Small intestine (tissue), 7 donors: ENCODE measurements around the gene ADGRL1. TPM values are rescaled to one million over a fixed set of nuclear protein-coding genes. Genes with fewer than 3 reads are reported as not detected.
"Not testable (repeated sequence)": the region's sequence is repeated elsewhere in the genome, so short reads cannot be mapped to it uniquely, and the experiment has no call there.

ENCODE experiments used
- DNase-seq, 2 donors: peaks; one replicate each; pipeline versions ENCODE4 v3.0.0 to v3.0.0-alpha.2; 2013
- FAIRE-seq: peaks from 2 replicates; lab custom pipeline; 2012; peaks lifted over from hg19 to GRCh38; lab: Jason Lieb, UNC
- H3K27ac ChIP-seq, 3 donors: one replicate each; pipeline ENCODE4 v1.5.1; 2013; ENCODE audit warnings: low read length in 2 of 3, mild to moderate bottlenecking in 2 of 3, control low read depth in 1 of 3, inconsistent platforms in 1 of 3, low read depth in 1 of 3, moderate library complexity in 1 of 3
- H3K27me3 ChIP-seq, 3 donors: one replicate each; pipeline ENCODE4 v1.6.1; 2013; ENCODE audit warnings: low read length in 3 of 3, inconsistent platforms in 1 of 3; ENCODE audit not compliant: control insufficient read depth in 3 of 3, insufficient read depth in 3 of 3
- H3K36me3 ChIP-seq, 3 donors: one replicate each; pipeline ENCODE4 v1.6.1; 2013; ENCODE audit warnings: low read length in 3 of 3, inconsistent platforms in 1 of 3, low read depth in 1 of 3, mild to moderate bottlenecking in 1 of 3, moderate library complexity in 1 of 3; ENCODE audit not compliant: control insufficient read depth in 3 of 3, insufficient read depth in 2 of 3
- H3K4me1 ChIP-seq, 3 donors: one replicate each; pipeline ENCODE4 v1.6.1; 2013; ENCODE audit warnings: low read length in 2 of 3, inconsistent platforms in 1 of 3, low read depth in 1 of 3, mild to moderate bottlenecking in 1 of 3, moderate library complexity in 1 of 3; ENCODE audit not compliant: control insufficient read depth in 3 of 3, insufficient read depth in 2 of 3
- H3K4me3 ChIP-seq, 3 donors: one replicate each; pipeline ENCODE4 v1.5.1; 2013; ENCODE audit warnings: low read length in 3 of 3, control low read depth in 1 of 3, inconsistent platforms in 1 of 3, low read depth in 1 of 3, mild to moderate bottlenecking in 1 of 3, moderate library complexity in 1 of 3
- H3K9me3 ChIP-seq, 2 donors: one replicate each; pipeline ENCODE4 v1.6.1; 2013; ENCODE audit warnings: low read depth in 1 of 2, low read length in 1 of 2; ENCODE audit not compliant: control insufficient read depth in 2 of 2, insufficient read depth in 1 of 2
- WGBS, 3 donors: extraction: QIAGEN DNeasy Blood & Tissue Kit; methylation state at CpG; one replicate each; pipeline ENCODE4 v1.1.7; 2013; 5-methylcytosine and 5-hydroxymethylcytosine counted together
- polyA plus RNA-seq, 4 donors: library from polyadenylated mRNA; stranded (reverse) in 3 of 4; unstranded in 1 of 4; fragments of 200-250 nt in 3 of 4; fragments of 120-200 nt in 1 of 4; gene quantifications; one replicate each; pipeline versions ENCODE4 v1.2.1 to v1.2.3, GENCODE V29; 2013
- donor health status: healthy with polysubstance abuse.
- donor health status: control.
- donor health status: control.
- donor health status: Bipolar disorder and iron deficiency.
- donor health status: healthy.

ADGRL1 gene
- polyA plus RNA-seq, 4 donors, result 11.1 to 22.7 (median 15.7) TPM

DNA sequence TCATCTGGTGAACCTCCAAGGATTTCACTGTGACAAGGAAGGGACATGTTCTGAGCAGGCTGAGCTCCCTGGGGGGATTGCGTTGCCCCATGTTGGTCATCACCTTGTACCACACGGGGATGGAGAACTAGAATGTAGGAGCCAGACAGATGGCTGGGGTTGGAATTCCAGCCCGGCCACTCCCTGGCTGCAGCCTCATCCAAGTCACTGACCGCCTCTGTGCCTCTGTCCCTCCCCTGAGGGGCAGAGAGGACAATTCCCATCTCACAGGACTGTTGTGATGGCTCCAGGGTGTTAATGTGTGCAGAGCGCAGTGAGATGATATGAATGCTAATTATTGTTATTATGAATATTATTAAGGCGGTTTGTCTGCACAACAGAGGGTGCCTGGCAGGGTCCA, 24.1 kb downstream of the ADGRL1 start:
- Histone ChIP-seq H3K36me3 (peaks cover 0 to 33% (median 0%) of the 10 kb centered on the region in 3 donors), H3K4me1 (no peaks in the 10 kb centered on the region), H3K27ac (no peak overlapping the region), H3K27me3 (no peaks in the 10 kb centered on the region), H3K4me3 (no peak overlapping the region), H3K9me3 (no peaks in the 10 kb centered on the region)
- FAIRE-seq (no peak), DNase-seq (no peak)
- WGBS, 3 donors, result 92 to 98% (median 93%) methylated on average over 6 of the region's 6 CpGs

DNA sequence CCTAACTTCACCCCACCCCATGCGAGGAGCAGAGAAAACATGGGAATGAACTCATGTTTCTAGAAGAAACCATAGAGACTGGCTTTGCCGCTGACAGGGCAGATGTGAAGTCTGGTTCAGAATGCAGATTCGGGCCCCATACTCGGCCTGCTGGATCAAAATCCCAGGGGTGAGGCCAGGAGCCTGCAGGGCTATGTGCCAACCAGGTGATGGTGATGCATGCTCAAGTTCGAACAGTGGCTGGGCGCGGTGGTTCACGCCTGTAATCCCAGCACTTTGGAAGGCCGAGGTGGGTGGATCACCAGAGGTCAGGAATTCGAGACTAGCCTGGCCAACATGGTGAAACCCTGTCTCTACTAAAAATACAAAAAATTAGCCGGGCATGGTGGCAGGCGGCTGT, 24.8 kb downstream of the ADGRL1 start:
- not testable (repeated sequence) for H3K27ac ChIP-seq, H3K4me1 ChIP-seq, H3K27me3 ChIP-seq, H3K9me3 ChIP-seq, H3K4me3 ChIP-seq, FAIRE-seq
- peaks cover 0 to 41% (median 0%) of the 10 kb centered on the region in 3 donors for H3K36me3 ChIP-seq
- WGBS, 3 donors, result 66 to 87% (median 71%) methylated on average over 11 to 12 of the region's 12 CpGs
- peak in 1 of 2 donors; percentile 20 for DNase-seq

DNA sequence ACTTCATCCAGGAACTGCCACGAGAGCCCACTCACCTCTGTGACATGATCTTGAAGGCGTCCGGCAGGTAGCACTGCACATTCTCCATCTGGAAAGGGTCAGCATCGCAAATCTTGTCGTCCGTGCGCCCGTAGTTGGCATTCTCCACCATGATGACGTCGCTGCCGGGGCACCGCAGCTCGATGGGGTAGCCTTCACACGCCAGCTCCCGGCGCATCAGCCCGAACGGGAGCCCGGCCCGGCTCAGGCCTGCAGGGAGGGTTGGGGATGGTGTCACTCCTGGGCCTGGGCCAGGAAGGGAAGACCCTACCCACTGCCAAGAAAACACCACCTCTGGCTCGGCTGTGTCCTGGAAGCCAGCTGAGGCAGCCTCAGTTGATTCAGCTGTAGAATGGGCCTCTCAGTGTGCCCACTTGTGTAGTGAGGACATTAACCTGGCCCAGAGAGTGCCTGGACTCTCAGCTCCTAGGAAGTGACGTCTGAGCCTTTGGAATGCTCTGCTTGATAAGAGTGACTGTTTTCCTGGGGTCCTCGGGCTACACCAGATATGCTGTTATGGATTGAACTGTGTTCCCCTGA, 28.4 kb downstream of the ADGRL1 start:
- H3K4me3 ChIP-seq, result no peak overlapping the region
- FAIRE-seq (no peak), DNase-seq (no peak)
- 92 to 94% (median 93%) methylated on average over 23 of the region's 23 CpGs for WGBS, 3 donors
- peaks cover 0 to 64% (median 0%) of the 10 kb centered on the region in 3 donors for H3K36me3 ChIP-seq
- no peak overlapping the region for H3K27ac ChIP-seq
- no peaks in the 10 kb centered on the region for H3K9me3 ChIP-seq
- H3K4me1 ChIP-seq, result no peaks in the 10 kb centered on the region
- no peaks in the 10 kb centered on the region for H3K27me3 ChIP-seq

DNA sequence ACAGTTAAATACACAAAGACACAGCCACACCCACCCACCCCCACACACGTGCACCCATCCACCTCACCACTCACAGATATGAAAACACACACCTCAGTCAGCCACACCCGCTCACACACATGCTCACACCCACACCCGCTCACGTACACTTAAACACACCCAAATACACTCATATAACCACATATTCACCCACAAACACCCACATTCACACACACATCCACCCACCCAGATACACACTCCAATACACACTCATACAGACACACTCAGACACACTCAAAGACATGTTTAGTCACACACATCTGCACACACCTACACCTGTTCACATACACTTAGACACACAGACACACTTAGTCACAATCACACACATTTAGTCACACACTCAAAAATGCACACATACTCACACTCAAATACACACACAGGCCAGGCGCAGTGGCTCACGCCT, 30.6 kb downstream of the ADGRL1 start:
- peaks cover 0 to 74% (median 3%) of the 10 kb centered on the region in 3 donors for H3K36me3 ChIP-seq
- H3K4me1 ChIP-seq, result no peaks in the 10 kb centered on the region
- H3K4me3 ChIP-seq, result no peak overlapping the region
- no peaks in the 10 kb centered on the region for H3K9me3 ChIP-seq
- no peaks in the 10 kb centered on the region for H3K27me3 ChIP-seq
- no peak for DNase-seq
- no peak for FAIRE-seq
- 71 to 78% (median 75%) methylated on average over 6 of the region's 6 CpGs for WGBS, 3 donors
- H3K27ac ChIP-seq, result no peak overlapping the region

DNA sequence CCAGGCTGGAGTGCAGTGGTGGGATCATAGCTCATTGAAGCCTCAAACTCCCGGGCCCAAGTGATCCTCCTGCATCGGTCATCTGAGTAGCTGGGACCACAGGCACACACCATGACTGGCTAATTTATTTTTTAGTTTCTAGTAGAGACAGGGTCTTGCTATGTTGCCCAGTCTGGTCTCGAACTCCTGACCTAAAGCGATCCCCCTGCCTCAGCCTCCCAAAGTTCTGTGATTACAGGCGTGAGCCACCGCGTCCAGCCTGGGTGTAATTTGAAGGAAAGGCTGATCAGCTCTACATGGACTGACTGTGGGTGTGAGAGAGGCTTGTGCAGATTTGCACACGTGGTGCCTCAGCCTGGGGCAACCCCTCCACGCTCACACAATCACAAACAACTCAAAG, 31.1 kb downstream of the ADGRL1 start:
- no peaks in the 10 kb centered on the region for H3K9me3 ChIP-seq
- FAIRE-seq (no peak), DNase-seq (no peak)
- H3K27me3 ChIP-seq, result no peaks in the 10 kb centered on the region
- peaks cover 0 to 79% (median 3%) of the 10 kb centered on the region in 3 donors for H3K36me3 ChIP-seq
- H3K27ac ChIP-seq, result no peak overlapping the region
- H3K4me1 ChIP-seq, result no peaks in the 10 kb centered on the region
- H3K4me3 ChIP-seq, result no peak overlapping the region
- WGBS, 3 donors, result 93 to 96% (median 94%) methylated on average over 9 of the region's 9 CpGs

DNA sequence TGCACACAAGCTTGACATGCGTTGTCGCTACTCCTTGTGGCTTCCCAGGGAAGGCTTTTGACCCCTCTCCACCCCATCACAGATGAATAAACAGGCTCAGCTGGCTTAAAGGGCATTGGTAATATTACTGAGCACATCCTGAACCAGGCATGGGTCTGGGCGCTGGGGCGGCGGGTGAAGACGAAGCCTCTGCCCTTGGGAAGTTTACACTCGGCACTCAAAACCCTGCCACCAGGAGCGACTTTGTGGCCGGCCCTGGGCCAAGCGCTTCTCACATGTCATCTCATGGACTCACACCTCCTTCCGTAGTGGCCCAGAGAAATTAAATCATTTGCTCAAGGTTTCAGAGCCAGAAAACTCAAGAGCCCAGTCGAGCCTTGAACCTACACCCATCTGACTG, 37.0 kb downstream of the ADGRL1 start:
- Histone ChIP-seq H3K4me1 (peaks cover 0 to 10% (median 0%) of the 10 kb centered on the region in 3 donors), H3K4me3 (no peak overlapping the region), H3K27me3 (no peaks in the 10 kb centered on the region), H3K27ac (no peak overlapping the region), H3K9me3 (no peaks in the 10 kb centered on the region), H3K36me3 (peaks cover 0 to 71% (median 3%) of the 10 kb centered on the region in 3 donors)
- FAIRE-seq (no peak), DNase-seq (no peak)
- 90 to 96% (median 93%) methylated on average over 12 of the region's 12 CpGs for WGBS, 3 donors

DNA sequence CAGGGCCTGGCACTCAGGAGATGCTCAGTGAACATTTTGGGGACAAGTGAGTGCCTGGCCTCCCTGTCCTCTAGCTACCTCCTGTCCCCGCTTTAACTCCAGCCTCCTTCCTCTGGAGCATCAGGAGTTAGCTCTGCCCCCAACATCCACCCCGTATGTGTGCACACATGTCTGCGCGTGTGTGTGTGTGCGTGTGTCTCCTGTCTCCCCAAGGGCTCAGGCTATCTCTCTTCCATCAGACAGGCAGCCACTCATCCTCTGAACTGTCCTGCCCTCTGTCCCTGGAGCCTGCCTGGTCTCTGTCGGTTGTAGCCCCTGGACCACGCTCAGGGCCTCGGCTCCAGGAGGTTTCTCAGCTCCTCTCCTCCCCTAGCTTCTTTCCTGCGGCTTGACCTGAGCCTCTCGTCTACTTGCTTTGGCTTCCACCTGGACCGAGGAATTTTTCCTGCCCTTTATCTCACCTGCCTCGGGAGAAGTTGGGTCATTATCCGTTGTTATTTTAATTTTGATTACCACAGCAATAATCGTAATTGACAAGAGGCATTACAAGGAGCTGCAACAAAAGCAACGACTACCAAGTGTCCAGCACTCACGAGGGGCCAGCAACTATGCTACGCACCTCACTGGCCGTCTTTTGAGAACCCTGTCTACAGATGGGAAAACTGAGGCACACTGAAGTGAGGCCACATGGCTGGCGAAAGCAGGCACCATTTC, 37.6 kb downstream of the ADGRL1 start:
- no peak for FAIRE-seq

DNA sequence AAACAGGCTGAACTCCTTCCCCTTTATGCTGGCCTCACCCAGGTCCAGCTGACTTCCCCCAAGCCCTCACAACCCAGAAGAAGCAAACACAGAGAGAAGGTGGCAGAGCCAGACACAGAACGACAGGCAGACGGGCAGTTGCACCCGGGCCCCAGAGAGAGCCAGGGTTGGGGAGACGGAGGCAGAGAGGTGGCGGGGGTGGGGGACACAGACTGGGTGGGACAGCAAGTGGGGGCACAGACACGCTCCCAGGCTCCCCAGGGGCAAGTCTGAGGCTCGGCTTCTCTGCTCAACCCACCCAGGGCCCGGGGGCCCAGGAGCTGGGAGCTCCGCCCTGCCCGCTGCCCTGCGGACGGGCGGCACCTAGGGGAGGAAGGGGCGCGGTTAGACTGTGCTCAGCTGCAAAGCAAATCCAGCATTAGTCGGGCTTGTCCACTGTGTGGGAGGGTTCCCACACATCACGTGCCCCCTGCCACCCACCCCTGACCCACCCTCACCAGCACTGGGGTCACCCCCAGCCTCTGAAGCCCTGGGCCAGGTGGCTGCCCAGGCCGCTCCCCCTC, 38.3 kb downstream of the ADGRL1 start:
- 37 to 74% (median 41%) methylated on average over 12 to 18 of the region's 18 CpGs for WGBS, 3 donors
- FAIRE-seq (no peak), DNase-seq (peak in 1 of 2 donors; percentile 37)
- H3K27ac ChIP-seq, result no peak overlapping the region
- H3K4me1 ChIP-seq, result peaks cover 0 to 10% (median 0%) of the 10 kb centered on the region in 3 donors
- peaks cover 2 to 70% (median 3%) of the 10 kb centered on the region in 3 donors for H3K36me3 ChIP-seq
- no peaks in the 10 kb centered on the region for H3K27me3 ChIP-seq
- no peaks in the 10 kb centered on the region for H3K9me3 ChIP-seq
- H3K4me3 ChIP-seq, result no peak overlapping the region

More for the DNA sequence above, 37.6 kb downstream of the ADGRL1 start:
- H3K36me3 ChIP-seq, result peaks cover 0 to 71% (median 3%) of the 10 kb centered on the region in 3 donors
- H3K27ac ChIP-seq, result no peak overlapping the region
- peaks cover 0 to 10% (median 0%) of the 10 kb centered on the region in 3 donors for H3K4me1 ChIP-seq
- H3K4me3 ChIP-seq, result no peak overlapping the region
- no peaks in the 10 kb centered on the region for H3K9me3 ChIP-seq
- H3K27me3 ChIP-seq, result no peaks in the 10 kb centered on the region
- 86 to 88% (median 88%) methylated on average over 19 of the region's 19 CpGs for WGBS, 3 donors
- no peak for DNase-seq
